Effector memory CD8-positive, alpha-beta T cell (primary cell): Measurements from ENCODE around the gene KCNB1.

Experiments used
- ATAC-seq: fragments of 150-1000 bp; cut with Tn5 transposase; replicated peaks from 2 replicates; pipeline ENCODE4 v1.10.0; 2021; ENCODE audit warnings: mild to moderate bottlenecking, moderate library complexity
- DNase-seq, 3 experiments: peaks; one replicate each; pipeline ENCODE4 v3.0.0; 2021
- H3K27ac Mint-ChIP-seq, 2 donors: one replicate each; pipeline ENCODE4 v1.8.0; 2022; ENCODE audit warnings: mild to moderate bottlenecking in 2 of 2, mixed read lengths in 2 of 2, moderate library complexity in 2 of 2
- H3K27me3 Mint-ChIP-seq, 2 donors: one replicate each; pipeline ENCODE4 v1.8.0; 2022; ENCODE audit warnings: mixed read lengths in 2 of 2
- H3K36me3 Mint-ChIP-seq: one replicate; pipeline ENCODE4 v1.8.0; 2022; ENCODE audit warnings: mild to moderate bottlenecking, moderate library complexity, mixed read lengths; ENCODE audit not compliant: insufficient read depth
- H3K4me1 Mint-ChIP-seq, 2 donors: one replicate each; pipeline ENCODE4 v1.8.0; 2022; ENCODE audit warnings: low read depth in 2 of 2, mixed read lengths in 2 of 2
- H3K4me3 Mint-ChIP-seq, 2 donors: one replicate each; pipeline ENCODE4 v1.8.0; 2022; ENCODE audit warnings: mild to moderate bottlenecking in 2 of 2, mixed read lengths in 2 of 2, moderate library complexity in 2 of 2
- H3K9me3 Mint-ChIP-seq, 2 donors: one replicate each; pipeline ENCODE4 v1.8.0; 2022; ENCODE audit warnings: mixed read lengths in 2 of 2

KCNB1 gene

GRCh38 chr20:49349694-49350252 is 132.7 kb downstream of the KCNB1 start:
- Mint-ChIP-seq H3K9me3 (no peaks in the 10 kb centered on the region), H3K36me3 (no peaks in the 10 kb centered on the region), H3K27me3 (peaks cover 18 to 46% of the 10 kb centered on the region in 2 donors), H3K4me1 (peaks cover 5 to 7% of the 10 kb centered on the region in 2 donors), H3K4me3 (no peak overlapping the region), H3K27ac (no peak overlapping the region)
- no peak for DNase-seq
- ATAC-seq: no peak

GRCh38 chr20:49349078-49349477 is 133.4 kb downstream of the KCNB1 start:
- no peaks in the 10 kb centered on the region for H3K9me3 Mint-ChIP-seq

GRCh38 chr20:49348563-49348962 is 133.9 kb downstream of the KCNB1 start:
- ATAC-seq (no peak), DNase-seq (no peak)
- peaks cover 22 to 57% of the 10 kb centered on the region in 2 donors for H3K27me3 Mint-ChIP-seq
- H3K4me1 Mint-ChIP-seq: peaks cover 5 to 7% of the 10 kb centered on the region in 2 donors
- no peak overlapping the region for H3K4me3 Mint-ChIP-seq
- peak overlapping the region in 1 of 2 donors; percentile 56 for H3K27ac Mint-ChIP-seq
- H3K36me3 Mint-ChIP-seq: no peaks in the 10 kb centered on the region
- no peaks in the 10 kb centered on the region for H3K9me3 Mint-ChIP-seq

More at GRCh38 chr20:49349078-49349477, 133.4 kb downstream of the KCNB1 start:
- Mint-ChIP-seq H3K27me3 (peaks cover 18 to 52% of the 10 kb centered on the region in 2 donors), H3K36me3 (no peaks in the 10 kb centered on the region), H3K27ac (no peak overlapping the region), H3K4me1 (peaks cover 5 to 7% of the 10 kb centered on the region in 2 donors), H3K4me3 (no peak overlapping the region)
- ATAC-seq (no peak), DNase-seq (no peak)

- Mint-ChIP-seq H3K4me3 (no peak overlapping the region), H3K27ac (no peak overlapping the region), H3K36me3 (no peaks in the 10 kb centered on the region), H3K27me3 (peaks cover 27 to 58% of the 10 kb centered on the region in 2 donors), H3K4me1 (peaks cover 5 to 7% of the 10 kb centered on the region in 2 donors), H3K9me3 (no peaks in the 10 kb centered on the region)
- DNase-seq (no peak), ATAC-seq (no peak)
Measured at GRCh38 chr20:49347156-49347555, 135.3 kb downstream of the KCNB1 start.

- no peaks in the 10 kb centered on the region for H3K36me3 Mint-ChIP-seq
- DNase-seq (no peak), ATAC-seq (no peak)
- no peaks in the 10 kb centered on the region for H3K9me3 Mint-ChIP-seq
- no peak overlapping the region for H3K4me3 Mint-ChIP-seq
- peaks cover 5 to 7% of the 10 kb centered on the region in 2 donors for H3K4me1 Mint-ChIP-seq
- H3K27me3 Mint-ChIP-seq: peaks cover 23 to 53% of the 10 kb centered on the region in 2 donors
- no peak overlapping the region for H3K27ac Mint-ChIP-seq
Measured at GRCh38 chr20:49346682-49347081, 135.8 kb downstream of the KCNB1 start.

GRCh38 chr20:49345524-49345923 is 136.9 kb downstream of the KCNB1 start:
- H3K27ac Mint-ChIP-seq: no peak overlapping the region
- no peaks in the 10 kb centered on the region for H3K9me3 Mint-ChIP-seq
- H3K27me3 Mint-ChIP-seq: peaks cover 17 to 52% of the 10 kb centered on the region in 2 donors
- H3K36me3 Mint-ChIP-seq: no peaks in the 10 kb centered on the region
- peaks cover 5 to 7% of the 10 kb centered on the region in 2 donors for H3K4me1 Mint-ChIP-seq
- DNase-seq (no peak), ATAC-seq (no peak)
- no peak overlapping the region for H3K4me3 Mint-ChIP-seq

- ATAC-seq: no peak
- no peak for DNase-seq
- peaks cover 5 to 7% of the 10 kb centered on the region in 2 donors for H3K4me1 Mint-ChIP-seq
- no peaks in the 10 kb centered on the region for H3K36me3 Mint-ChIP-seq
- peaks cover 17 to 52% of the 10 kb centered on the region in 2 donors for H3K27me3 Mint-ChIP-seq
- no peaks in the 10 kb centered on the region for H3K9me3 Mint-ChIP-seq
- H3K27ac Mint-ChIP-seq: no peak overlapping the region
- no peak overlapping the region for H3K4me3 Mint-ChIP-seq
Measured at GRCh38 chr20:49344975-49345374, 137.5 kb downstream of the KCNB1 start.

GRCh38 chr20:49344140-49344539 is 138.3 kb downstream of the KCNB1 start:
- H3K9me3 Mint-ChIP-seq: no peaks in the 10 kb centered on the region
- no peak for DNase-seq
- no peaks in the 10 kb centered on the region for H3K36me3 Mint-ChIP-seq
- peaks cover 5 to 7% of the 10 kb centered on the region in 2 donors for H3K4me1 Mint-ChIP-seq
- no peak overlapping the region for H3K27ac Mint-ChIP-seq
- no peak overlapping the region for H3K4me3 Mint-ChIP-seq
- ATAC-seq: no peak
- peaks cover 17 to 50% of the 10 kb centered on the region in 2 donors for H3K27me3 Mint-ChIP-seq

- Mint-ChIP-seq H3K4me1 (peaks cover 5 to 7% of the 10 kb centered on the region in 2 donors), H3K27me3 (peaks cover 17 to 41% of the 10 kb centered on the region in 2 donors), H3K36me3 (no peaks in the 10 kb centered on the region), H3K4me3 (no peak overlapping the region), H3K27ac (no peak overlapping the region), H3K9me3 (no peaks in the 10 kb centered on the region)
- ATAC-seq (no peak), DNase-seq (no peak)
Measured at GRCh38 chr20:49343246-49343645, 139.2 kb downstream of the KCNB1 start.

- H3K4me1 Mint-ChIP-seq: no peaks in the 10 kb centered on the region
- no peak overlapping the region for H3K4me3 Mint-ChIP-seq
- H3K36me3 Mint-ChIP-seq: no peaks in the 10 kb centered on the region
- no peak for DNase-seq
- H3K9me3 Mint-ChIP-seq: no peaks in the 10 kb centered on the region
- H3K27ac Mint-ChIP-seq: peak overlapping the region in 1 of 2 donors; percentile 47
- no peak for ATAC-seq
- H3K27me3 Mint-ChIP-seq: peaks cover 28 to 36% of the 10 kb centered on the region in 2 donors
Measured at GRCh38 chr20:49340161-49340966, 142.1 kb downstream of the KCNB1 start.

- no peak overlapping the region for H3K4me3 Mint-ChIP-seq
- H3K36me3 Mint-ChIP-seq: no peaks in the 10 kb centered on the region
- DNase-seq (no peak), ATAC-seq (no peak)
- H3K4me1 Mint-ChIP-seq: no peaks in the 10 kb centered on the region
- peaks cover 28 to 30% of the 10 kb centered on the region in 2 donors for H3K27me3 Mint-ChIP-seq
- H3K9me3 Mint-ChIP-seq: no peaks in the 10 kb centered on the region
- H3K27ac Mint-ChIP-seq: no peak overlapping the region
Measured at GRCh38 chr20:49339123-49339522, 143.3 kb downstream of the KCNB1 start.

- no peak overlapping the region for H3K27ac Mint-ChIP-seq
- ATAC-seq (no peak), DNase-seq (no peak)
- no peaks in the 10 kb centered on the region for H3K4me1 Mint-ChIP-seq
- H3K27me3 Mint-ChIP-seq: peaks cover 27 to 28% of the 10 kb centered on the region in 2 donors
- peaks cover 4% of the 10 kb centered on the region for H3K36me3 Mint-ChIP-seq
- no peak overlapping the region for H3K4me3 Mint-ChIP-seq
- H3K9me3 Mint-ChIP-seq: no peaks in the 10 kb centered on the region
Measured at GRCh38 chr20:49338061-49338460, 144.4 kb downstream of the KCNB1 start.

- ATAC-seq: no peak
- Mint-ChIP-seq H3K4me3 (no peak overlapping the region), H3K36me3 (peaks cover 4% of the 10 kb centered on the region), H3K27ac (no peak overlapping the region), H3K9me3 (no peaks in the 10 kb centered on the region), H3K27me3 (peaks cover 32% of the 10 kb centered on the region in 2 donors), H3K4me1 (no peaks in the 10 kb centered on the region)
- no peak for DNase-seq
Measured at GRCh38 chr20:49337357-49337756, 145.1 kb downstream of the KCNB1 start.

GRCh38 chr20:49336786-49337185 is 145.7 kb downstream of the KCNB1 start:
- no peak for DNase-seq
- peaks cover 4% of the 10 kb centered on the region for H3K36me3 Mint-ChIP-seq

More at GRCh38 chr20:49336786-49337185, 145.7 kb downstream of the KCNB1 start:
- Mint-ChIP-seq H3K4me1 (no peaks in the 10 kb centered on the region), H3K27me3 (peaks cover 34 to 37% of the 10 kb centered on the region in 2 donors), H3K27ac (no peak overlapping the region), H3K4me3 (no peak overlapping the region), H3K9me3 (no peaks in the 10 kb centered on the region)
- no peak for ATAC-seq
